HK-2 (cell line): Measurements from ENCODE around the gene TMIGD1.

Source experiments
- DNase-seq: peaks from one replicate; pipeline ENCODE4 v3.0.0-alpha.2; 2018; ENCODE audit not compliant: unreplicated experiment

TMIGD1 gene

GRCh38 chr17:30290696-30291542, 42.9 kb downstream of the TMIGD1 start:
- peak; percentile 56 for DNase-seq

GRCh38 chr17:30290077-30290476, 43.8 kb downstream of the TMIGD1 start:
- no peak for DNase-seq

- DNase-seq = no peak
Measured at GRCh38 chr17:30279156-30279555, 54.7 kb downstream of the TMIGD1 start.

- no peak for DNase-seq
Measured at GRCh38 chr17:30278032-30278431, 55.8 kb downstream of the TMIGD1 start.

- DNase-seq = no peak
Measured at GRCh38 chr17:30275911-30276310, 57.9 kb downstream of the TMIGD1 start.

GRCh38 chr17:30274887-30275286, 59.0 kb downstream of the TMIGD1 start:
- peak; percentile 34 for DNase-seq

- no peak for DNase-seq
Measured at GRCh38 chr17:30273373-30273772, 60.5 kb downstream of the TMIGD1 start.

GRCh38 chr17:30271102-30271501, 62.8 kb downstream of the TMIGD1 start:
- DNase-seq = no peak

GRCh38 chr17:30267625-30268024, 66.2 kb downstream of the TMIGD1 start:
- no peak for DNase-seq
